Right forelimb (tissue), 1 donor: ENCODE results near the gene SUN1.
"Not testable (repeated sequence)": the region's sequence is repeated elsewhere in the genome, so short reads cannot be mapped to it uniquely, and the experiment has no call there.

Experiments
- DNase-seq: peaks from one replicate; pipeline ENCODE4 v3.0.0-alpha.2; 2018

SUN1 gene

DNA sequence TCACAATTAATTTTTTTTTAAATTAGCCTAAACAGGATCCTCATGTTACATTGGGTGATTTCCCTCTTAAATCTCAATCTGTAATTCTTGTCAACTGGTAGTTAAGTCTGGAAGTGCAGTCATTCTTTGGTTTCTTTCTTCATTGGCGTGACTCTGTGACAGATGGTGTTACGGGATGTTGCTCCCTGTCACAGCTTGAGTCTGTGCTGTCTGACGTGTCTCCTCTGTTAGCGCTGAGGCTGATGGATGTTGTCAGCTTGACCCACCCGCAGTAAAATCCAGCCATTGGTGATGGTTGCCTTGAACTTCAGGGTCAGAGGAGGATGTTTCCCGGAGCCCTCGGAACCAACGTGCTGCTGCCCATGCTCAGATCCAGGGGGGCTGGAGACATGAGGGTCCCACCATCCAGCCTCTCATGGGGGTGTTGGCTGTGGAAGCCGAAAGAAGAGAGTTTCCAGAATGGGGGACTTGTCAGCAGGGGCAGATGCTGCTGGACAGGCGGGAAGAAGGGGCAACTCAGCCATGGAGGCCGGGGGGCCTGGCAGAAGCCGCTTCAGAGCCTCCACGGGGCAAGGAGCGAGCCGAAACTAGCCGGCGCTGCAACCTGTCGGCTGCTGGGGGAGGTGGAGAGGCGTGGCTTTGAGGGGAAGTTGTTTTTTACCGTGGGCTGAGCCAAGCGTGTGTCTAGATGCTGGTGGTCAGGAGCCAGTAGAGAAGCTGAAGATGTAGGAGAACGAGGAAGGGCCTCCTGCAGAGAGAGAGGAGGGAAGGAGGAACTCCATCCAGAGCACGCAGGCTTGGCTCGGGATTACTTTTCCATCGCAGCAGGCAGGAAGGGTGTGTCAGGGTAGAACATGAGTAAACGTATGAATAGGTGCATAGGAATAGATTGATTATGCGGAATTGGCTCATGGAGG lies 3.5 kb downstream of the SUN1 start:
- no peak for DNase-seq

DNA sequence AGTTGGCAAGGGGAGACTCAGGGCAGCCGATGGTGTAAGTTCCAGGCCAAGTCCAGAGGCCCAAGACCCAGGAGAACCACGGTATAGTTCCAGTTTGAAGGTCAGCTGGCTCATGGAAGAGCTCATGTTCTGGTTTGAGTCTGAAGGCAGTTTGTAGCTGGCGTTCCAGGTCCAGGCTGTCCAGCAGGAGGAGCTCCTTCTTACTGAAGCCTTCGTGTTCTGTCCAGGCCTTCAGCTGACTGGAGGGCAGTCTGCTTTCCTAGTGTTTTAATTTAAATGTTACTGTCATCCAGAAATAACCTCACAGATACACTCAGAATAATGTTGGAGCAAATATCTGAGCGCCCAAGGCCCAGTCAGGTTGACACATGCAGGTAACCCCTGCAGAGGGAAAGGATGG lies 4.2 kb downstream of the SUN1 start:
- no peak for DNase-seq

DNA sequence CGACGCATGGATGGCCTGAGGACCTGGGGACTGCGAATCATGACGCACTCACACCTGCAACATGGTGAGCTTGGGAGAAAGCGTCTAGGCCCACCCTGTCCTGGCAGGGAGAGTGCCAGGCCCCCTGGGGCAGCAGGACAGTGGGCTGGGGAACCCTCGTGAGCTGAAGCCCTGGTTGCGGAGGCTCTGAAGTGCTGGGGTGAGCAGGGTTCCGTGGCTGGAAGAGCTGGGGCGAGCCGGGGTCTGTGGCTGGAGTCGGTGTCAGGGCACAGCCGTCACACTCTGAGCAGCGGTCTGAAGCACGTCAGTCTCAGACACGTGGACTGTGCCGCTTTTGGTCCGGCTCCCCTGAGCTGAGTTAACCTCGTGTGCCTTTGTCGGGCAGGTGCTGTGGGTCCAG lies 4.7 kb downstream of the SUN1 start:
- DNase-seq, result no peak

DNA sequence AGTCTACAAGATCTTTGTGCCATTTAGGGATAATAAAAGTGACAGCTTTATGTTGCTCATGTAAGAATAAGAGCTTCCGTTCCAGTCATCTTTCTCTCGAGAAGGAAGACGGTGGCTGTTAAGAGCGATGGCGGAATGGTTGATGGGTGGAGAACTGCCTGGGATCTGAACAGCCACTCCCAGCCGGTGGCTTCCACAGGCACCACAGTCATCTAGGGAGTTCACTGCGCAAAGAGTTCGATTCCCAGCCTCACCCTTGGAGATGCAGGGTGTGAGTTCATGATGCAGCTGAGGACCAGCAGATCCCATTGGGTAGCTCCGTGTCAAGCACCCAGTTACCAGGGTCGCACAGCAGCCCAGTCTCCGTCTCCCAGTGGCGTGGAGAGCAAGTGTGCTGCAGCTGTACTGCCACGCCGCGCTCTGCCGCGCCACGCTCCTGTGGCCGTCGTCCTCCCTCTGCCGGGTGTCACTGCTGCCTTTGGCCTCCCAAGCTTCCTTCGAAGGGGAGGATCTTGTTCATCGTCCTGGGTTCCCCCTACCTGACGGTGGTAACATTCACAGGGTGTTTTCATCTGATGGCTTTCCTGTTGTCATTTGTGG lies 7.8 kb downstream of the SUN1 start:
- peak; percentile 7 for DNase-seq

DNA sequence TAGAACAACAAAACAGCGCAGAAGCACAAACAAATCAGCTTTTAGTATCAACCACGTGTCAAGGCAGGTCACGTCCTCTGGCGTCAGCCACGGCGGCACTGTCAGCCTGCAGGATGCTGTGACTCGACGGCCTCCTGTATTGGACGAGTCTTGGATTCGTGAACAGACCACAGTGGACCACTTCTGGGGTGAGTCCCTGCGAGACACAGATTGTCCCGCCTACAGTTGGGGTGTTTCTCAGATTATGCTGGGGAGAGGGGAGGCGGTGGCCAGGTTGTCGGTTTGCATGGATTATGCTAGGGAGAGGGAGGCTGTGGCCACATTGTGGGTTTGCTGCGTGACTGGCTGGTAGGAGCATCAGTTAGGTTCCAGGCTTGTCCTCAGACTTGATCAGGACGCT lies 9.7 kb downstream of the SUN1 start:
- DNase-seq, result no peak

DNA sequence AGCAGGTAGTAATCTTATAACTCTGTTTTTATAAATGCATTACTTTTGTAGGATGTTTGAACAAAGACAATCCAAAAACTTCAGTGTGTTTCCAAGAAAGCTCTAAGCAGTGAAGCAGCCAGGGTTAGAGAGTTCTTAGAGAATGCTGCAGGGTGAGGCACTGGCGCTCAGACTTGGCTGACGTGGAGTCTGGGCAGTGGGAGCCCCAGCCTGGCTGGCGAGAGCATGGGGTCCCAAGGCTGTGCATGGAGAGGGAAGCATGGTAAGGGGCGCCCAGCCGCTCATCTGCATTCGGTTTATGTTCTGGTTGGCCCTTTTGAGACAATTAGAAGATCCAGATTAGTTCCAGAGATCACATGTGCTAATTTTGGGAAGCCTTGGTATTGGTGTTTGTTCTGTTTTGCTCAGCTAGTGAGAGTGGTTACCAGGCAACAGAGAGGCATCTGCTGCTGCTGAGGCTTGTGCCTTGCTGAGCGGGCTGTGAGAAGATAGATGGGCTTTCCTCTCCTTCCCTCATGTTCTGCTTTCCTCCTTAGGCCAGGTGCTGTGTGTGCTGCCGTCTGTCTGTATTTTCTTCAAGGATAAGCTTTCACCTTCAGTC lies 10.3 kb downstream of the SUN1 start:
- DNase-seq, result no peak

DNA sequence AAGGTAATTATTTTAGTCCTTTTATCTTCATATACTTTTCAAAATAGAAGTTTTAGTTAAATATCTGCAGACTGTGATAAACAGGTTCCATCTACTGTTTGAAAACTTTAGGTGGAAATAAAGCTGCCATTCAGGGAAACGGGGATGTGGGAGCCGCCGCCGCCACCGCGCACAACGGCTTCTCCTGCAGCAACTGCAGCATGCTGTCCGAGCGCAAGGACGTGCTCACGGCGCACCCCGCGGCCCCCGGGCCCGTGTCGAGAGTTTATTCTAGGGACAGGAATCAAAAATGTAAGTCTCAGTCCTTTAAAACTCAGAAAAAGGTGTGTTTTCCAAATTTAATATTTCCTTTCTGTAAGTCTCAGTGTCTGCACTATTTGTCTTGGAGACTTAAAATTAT lies 11.0 kb downstream of the SUN1 start:
- DNase-seq, result no peak

DNA sequence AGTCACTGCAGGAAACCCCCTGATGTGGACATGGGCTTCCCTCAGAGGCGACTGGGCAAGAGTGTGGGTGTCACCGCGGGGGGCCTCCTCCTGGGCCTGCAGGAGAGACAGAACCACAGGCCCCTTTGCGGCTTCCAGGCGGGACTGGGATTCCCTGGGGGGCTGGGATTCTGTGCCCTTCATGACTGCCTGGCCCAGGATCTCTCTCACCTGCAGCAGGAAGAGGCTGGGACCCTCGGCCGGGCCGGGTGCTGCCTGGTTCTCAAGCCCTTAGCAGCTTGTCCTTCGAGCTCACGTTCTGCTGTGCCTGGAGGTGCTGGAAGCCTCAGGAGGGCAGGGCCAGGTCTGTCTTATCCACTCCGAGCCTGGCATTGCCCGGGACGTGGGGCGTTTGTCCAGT lies 11.8 kb downstream of the SUN1 start:
- no peak for DNase-seq

DNA sequence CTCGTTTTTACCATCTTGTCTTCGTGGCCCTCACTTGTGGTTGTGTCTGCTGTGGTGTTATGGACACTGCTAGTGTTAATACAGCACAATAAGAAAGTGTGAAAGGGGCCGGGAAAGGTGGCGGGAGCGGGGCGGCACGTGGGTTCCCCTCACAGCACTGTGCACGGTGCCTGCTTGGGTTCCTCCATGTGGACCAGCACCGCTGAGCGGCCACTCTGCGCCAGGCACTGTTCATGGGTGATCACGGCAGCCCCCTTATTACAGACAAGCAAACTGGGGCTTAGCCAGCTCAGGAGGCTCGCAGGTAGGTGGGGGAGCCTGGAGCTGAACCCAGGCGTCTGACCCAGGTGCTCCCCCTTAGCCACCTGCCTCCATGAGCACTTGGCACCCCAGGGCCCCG lies 12.2 kb downstream of the SUN1 start:
- DNase-seq, result no peak

DNA sequence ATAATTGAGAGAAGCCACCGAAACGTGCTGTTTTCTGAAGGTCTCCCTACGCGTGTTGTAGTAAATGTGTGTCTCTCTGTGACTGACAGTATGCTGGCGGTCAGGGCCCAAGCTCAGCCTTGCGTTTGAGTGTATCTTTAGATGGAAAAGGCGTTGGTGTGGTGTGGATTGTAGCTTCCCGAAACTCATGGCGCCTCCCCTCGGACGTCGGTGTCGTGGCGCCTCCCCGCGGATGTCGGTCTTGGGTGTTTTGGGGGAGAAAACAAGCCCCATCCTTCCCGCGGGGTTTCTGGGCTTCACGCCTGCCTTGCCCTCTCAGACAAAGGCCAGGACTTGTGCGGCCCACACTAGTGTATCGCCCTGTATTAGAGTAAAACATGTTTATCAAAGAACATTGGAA lies 12.8 kb downstream of the SUN1 start:
- no peak for DNase-seq

DNA sequence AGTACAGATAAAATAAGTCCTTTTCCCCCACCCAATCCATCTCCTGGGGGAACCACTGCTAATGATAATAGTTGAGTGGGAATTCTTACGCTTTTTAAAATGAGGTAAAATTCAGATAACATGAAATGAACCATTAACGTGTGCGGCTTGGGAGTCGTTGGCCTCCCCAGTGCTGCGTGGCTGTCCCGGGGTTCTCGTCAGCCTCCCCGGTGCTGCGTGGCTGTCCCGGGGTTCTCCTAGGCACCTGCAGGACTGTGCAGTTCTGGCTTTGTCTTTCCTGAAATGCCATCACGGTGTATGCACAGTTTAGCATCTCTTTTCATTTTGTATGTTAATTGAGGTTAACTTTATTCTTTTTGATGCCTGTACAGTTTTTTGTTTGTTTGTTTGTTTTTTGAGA lies 13.5 kb downstream of the SUN1 start:
- no peak for DNase-seq

DNA sequence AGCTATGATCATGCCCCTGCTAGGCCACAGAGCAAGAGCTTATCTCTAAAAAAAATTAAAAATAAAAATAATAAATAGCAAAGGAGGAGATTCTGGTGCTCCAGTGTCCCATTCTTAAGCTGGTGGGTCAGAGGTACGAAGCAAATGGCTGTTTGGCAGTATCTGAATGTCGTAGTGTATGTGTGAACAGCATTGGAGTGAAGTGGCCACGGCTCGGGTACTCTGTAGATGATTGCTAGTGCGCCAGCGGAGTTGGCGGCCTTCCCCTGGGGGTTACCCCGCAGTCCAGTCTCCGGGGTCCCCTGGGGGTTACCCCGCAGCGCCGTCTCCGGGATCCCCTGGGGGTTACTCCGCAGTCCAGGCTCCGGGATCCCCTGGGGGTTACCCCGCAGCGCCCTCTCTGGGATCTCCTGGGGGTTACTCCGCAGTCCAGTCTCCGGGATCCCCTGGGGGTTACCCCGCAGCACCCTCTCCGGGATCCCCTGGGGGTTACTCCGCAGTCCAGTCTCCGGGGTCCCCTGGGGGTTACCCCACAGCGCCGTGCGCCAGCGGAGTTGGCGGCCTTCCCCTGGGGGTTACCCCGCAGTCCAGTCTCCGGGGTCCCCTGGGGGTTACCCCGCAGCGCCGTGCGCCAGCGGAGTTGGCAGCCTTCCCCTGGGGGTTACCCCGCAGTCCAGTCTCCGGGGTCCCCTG lies 14.8 kb downstream of the SUN1 start:
- not testable (repeated sequence) for DNase-seq

DNA sequence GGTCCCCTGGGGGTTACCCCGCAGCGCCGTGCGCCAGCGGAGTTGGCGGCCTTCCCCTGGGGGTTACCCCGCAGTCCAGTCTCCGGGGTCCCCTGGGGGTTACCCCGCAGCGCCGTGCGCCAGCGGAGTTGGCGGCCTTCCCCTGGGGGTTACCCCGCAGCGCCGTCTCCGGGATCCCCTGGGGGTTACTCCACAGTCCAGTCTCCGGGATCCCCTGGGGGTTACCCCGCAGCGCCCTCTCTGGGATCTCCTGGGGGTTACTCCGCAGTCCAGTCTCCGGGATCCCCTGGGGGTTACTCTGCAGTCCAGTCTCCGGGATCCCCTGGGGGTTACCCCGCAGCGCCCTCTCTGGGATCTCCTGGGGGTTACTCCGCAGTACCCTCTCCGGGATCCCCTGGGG lies 15.5 kb downstream of the SUN1 start:
- DNase-seq, result not testable (repeated sequence)

DNA sequence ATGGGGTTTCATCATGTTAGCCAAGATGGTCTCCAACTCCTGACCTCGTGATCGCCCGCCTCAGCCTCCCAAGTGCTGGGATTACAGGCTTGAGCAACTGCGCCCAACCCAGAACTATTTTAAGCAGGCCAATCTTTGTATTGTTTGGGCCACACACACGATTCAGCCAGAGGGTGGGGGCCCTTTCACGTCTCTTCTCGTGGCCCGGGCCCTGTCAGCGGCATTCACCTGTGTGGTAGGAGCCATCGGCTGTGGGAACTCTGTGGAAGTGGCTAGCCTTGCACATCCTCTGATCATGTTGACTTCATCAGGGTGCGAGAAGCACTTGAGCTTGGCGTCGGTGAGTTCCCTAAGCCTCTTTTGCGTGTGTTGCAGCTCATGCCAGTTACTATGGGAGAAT lies 16.9 kb downstream of the SUN1 start:
- no peak for DNase-seq

DNA sequence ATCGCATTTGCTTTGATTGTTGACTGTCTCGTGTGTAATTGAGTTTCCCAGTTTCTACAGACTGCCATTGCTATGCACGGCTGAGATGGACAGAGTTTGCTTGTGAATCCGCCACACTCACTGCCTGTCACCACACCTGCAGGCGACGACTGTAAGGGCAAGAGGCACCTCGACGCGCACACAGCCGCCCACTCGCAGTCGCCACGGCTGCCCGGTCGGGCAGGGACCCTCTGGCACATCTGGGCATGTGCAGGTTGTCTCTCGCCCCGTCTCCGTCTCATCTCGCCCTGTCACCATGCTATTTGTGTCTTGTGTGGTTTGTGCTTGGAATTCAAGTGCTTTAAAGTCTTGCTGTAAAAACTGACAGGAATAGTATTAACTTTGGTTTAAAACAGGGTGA lies 17.5 kb downstream of the SUN1 start:
- DNase-seq, result no peak

DNA sequence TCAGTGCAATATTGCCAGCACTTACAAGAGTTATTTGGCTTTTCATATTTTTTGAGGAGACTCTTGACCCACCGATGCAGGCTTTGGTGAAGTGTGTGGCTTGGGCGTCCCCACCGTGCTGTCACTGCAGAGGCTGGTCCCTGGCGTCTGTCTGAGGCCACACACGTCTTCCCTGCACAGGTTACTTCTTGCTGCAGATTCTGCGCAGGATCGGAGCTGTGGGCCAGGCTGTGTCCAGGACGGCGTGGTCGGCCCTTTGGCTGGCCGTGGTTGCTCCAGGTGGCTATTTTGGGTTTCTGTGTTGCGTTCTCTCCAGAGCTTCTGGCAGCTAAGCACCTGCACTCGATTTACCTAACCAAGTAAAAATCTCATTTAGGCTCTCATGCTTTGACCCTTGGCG lies 18.9 kb downstream of the SUN1 start:
- no peak for DNase-seq

DNA sequence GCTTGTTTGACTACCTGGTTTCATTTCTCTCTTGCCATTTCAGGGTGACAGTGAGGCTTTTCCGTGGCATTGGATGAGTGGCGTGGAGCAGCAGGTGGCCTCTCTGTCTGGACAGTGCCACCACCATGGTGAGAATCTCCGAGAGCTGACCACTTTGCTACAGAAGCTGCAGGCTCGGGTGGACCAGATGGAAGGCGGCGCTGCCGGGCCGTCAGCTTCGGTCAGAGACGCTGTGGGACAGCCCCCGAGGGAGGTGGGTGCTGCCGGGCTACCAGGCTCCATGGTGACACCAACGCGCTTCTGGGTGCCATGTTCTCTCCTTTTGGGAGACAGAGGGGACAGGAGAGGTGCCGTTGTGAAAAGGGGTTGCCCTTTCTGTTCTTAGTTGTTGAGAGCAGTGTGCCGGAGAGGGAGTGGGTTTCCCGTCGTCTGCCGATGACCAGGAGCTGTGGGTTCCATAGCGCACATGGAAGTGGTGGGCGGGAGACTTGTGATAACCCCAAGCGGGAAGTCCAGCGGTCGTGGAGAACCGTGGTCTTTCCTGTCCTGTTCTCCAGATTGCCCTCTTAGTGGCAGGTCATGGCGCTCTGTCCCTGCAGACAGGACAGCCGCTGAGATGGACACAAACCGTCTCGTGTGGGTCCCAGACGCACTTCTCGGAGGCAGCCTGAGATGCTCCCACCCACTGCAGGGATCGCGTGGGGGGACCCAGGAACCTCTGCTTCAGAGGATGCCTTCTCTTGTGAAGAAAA lies 21.3 kb downstream of the SUN1 start:
- DNase-seq, result no peak

DNA sequence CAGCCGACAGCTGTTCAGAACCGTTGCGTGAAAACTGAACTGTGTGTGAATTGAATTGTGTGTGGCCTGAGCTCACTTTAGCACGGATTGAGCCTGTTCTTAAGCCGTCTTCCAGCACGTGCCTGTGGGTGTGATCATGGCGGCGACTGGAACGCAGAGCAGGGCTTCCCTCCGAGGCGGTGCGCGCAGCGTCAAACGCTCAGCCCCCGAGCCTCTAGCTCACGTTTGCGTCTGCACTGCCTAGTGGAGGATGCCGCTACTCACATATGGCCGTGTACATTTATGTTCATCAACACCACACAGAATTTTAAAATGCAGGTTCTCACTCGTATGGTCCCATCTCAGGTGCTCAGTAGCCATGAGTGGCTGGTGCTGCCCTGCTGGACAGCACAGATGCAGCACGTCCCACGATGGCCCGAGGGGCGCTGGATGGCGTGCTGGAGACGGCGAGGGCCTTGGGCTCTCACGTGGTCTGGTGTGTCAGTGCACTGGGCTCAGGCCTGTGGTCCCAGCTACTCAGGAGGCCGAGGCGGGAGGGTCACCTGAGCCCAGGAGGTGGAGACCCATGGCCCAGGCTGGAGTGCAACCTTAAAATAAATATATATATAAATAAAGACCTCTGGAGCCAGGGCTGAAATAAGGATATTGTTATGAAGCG lies 22.0 kb downstream of the SUN1 start:
- no peak for DNase-seq

DNA sequence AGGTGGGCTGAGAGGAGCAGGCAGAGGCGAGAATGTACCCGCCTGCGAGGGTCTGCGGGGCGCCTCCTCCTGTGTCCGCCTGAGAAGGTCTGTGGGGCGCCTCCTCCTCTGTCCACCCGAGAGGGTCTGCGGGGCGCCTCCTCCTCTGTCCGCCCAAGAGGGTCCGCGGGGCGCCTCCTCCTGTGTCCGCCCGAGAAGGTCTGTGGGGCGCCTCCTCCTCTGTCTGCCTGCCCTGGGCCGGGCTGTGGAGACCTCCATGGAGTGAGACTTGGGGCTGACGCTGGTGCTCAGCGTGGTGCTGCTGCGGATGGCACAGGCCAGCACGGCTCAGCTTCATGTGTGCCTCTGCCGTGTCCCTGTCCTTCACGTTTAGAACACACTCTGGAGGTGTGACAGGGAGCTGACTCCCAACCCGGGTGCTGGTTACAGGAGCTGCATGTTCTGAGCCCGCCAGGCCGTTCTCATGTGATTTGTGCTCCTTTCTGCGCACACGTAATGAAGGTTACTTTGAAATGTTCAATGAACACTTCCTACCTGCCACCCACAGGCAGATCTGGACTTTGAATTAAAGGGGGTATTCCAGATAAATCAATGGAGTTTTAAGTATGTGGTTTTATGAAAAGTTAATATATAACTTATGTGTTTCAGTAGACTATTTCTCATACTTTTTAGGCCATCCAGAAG lies 23.6 kb downstream of the SUN1 start:
- no peak for DNase-seq

DNA sequence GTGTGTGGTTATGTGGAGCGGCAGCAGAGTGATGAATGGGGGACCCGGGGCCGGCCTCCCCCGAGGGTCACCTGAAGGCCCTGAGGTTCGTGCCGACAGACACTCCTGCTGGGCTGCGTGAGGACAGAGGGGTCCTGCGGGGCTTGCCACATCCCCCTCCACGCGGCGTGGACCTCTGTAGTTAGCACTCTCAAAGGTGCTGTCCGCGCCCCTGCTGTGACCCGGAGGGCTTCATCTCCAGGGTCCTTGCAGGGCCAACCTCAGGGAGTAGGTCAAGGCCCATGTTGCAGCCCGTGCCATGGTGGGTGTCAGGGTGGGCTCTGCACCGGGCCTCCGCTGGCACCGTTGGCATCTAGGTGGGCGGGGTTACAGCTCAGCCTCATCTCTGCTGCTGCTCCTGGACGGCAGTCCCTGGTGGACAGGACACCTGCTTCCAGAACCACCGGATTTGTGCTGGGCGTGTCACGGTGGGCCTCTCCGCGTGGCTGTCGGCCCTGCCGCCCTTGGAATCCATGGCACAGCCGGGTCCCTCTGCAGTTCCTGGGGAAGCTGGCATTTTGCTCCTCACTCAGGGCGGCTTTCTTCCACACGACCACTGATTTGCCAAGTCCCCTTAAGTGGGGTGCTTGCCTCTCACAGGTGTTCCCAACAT lies 24.3 kb downstream of the SUN1 start:
- DNase-seq, result no peak

DNA sequence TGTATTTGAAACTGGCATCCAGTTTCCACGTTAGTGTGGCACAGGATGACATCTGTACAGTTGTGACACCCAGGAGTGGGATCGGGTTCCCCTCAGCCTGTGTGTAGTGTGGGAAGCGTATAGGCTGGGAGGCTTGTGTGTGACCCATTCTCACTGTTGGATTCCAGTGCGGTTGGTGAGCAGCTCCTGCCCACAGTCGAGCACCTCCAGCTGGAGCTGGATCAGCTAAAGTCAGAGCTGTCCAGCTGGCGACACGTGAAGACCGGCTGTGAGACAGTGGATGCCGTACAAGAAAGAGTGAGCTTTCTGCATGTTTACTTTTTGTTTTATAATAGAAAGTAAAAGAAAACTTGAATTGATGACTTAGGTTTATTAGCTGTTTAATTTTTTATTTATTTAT lies 25.4 kb downstream of the SUN1 start:
- no peak for DNase-seq
